DMS 273 (cell line): ENCODE measurements around the gene SAMM50.
A peak's percentile ranks its signal among the peaks of the same experiment; 100 is the strongest.
"Not testable (repeated sequence)": the region's sequence is repeated elsewhere in the genome, so short reads cannot be mapped to it uniquely, and the experiment has no call there.

ENCODE experiments used
- DNase-seq: peaks from one replicate; lab custom pipeline; 2025; ENCODE audit not compliant: unreplicated experiment; lab: John Stamatoyannopoulos, UW

The SAMM50 gene

GRCh38 chr22:44000123-44000522 is 44.9 kb downstream of the SAMM50 start:
- no peak for DNase-seq

- DNase-seq, result no peak
Measured at GRCh38 chr22:44001521-44001920, 46.3 kb downstream of the SAMM50 start.

GRCh38 chr22:44002324-44002723 is 47.1 kb downstream of the SAMM50 start:
- no peak for DNase-seq

GRCh38 chr22:44002997-44003396 is 47.8 kb downstream of the SAMM50 start:
- no peak for DNase-seq

GRCh38 chr22:44003405-44004103 is 48.3 kb downstream of the SAMM50 start:
- DNase-seq, result peak; percentile 22

GRCh38 chr22:44004104-44004460 is 48.8 kb downstream of the SAMM50 start:
- no peak for DNase-seq

GRCh38 chr22:44005524-44005923 is 50.3 kb downstream of the SAMM50 start:
- DNase-seq, result no peak

- DNase-seq, result no peak
Measured at GRCh38 chr22:44012162-44012561, 56.9 kb downstream of the SAMM50 start.

- no peak for DNase-seq
Measured at GRCh38 chr22:44012591-44012990, 57.3 kb downstream of the SAMM50 start.

- DNase-seq, result no peak
Measured at GRCh38 chr22:44014241-44014640, 59.0 kb downstream of the SAMM50 start.

- DNase-seq, result not testable (repeated sequence)
Measured at GRCh38 chr22:44016586-44016985, 61.3 kb downstream of the SAMM50 start.

GRCh38 chr22:44018594-44018993 is 63.4 kb downstream of the SAMM50 start:
- DNase-seq, result no peak

GRCh38 chr22:44019416-44019815 is 64.2 kb downstream of the SAMM50 start:
- DNase-seq, result no peak

- no peak for DNase-seq
Measured at GRCh38 chr22:44019846-44020245, 64.6 kb downstream of the SAMM50 start.

GRCh38 chr22:44020981-44021380 is 65.7 kb downstream of the SAMM50 start:
- DNase-seq, result no peak

- DNase-seq, result peak; percentile 53
Measured at GRCh38 chr22:44023404-44024287, 68.4 kb downstream of the SAMM50 start.

- DNase-seq, result peak; percentile 45
Measured at GRCh38 chr22:44024288-44024921, 69.2 kb downstream of the SAMM50 start, which contains the start of gene PARVB. Gene PARVB, plus strand, starts transcription at chr22:44024302. Its CDS starts 38 bp downstream, at chr22:44024340.

GRCh38 chr22:44025171-44026065 is 70.2 kb downstream of the SAMM50 start:
- no peak for DNase-seq

GRCh38 chr22:44026066-44026629 is 70.9 kb downstream of the SAMM50 start:
- no peak for DNase-seq
